HG02623 (cell line): ENCODE measurements around the gene NHSL2.
"Not testable (repeated sequence)": the region's sequence is repeated elsewhere in the genome, so short reads cannot be mapped to it uniquely, and the experiment has no call there.

ENCODE experiments used
- ATAC-seq: cut with Tn5 transposase; IDR thresholded peaks from one replicate; pipeline ENCODE4 v1.9.1; 2021; ENCODE audit warnings: moderate library complexity; ENCODE audit not compliant: unreplicated experiment

Gene NHSL2

DNA sequence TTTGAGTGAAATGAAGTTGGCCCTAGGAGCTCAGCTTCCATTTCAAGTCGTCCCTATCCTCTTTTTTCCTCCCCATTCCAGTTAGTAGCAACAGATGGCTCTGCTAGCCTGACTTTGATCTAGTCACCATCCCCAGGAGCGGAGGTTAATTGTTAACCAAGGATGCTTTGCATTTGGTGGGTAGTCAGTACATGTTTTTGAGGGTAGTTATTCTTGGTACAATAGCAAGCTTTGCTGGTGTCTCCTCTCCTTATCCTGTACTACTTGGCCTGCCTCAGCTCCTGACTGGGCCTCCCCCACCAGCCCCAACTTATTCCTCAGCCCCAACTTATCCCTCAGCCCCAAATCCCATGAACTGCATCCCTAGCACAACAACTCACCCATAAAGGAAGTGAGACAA lies 235.9 kb downstream of the NHSL2 start:
- no peak for ATAC-seq

DNA sequence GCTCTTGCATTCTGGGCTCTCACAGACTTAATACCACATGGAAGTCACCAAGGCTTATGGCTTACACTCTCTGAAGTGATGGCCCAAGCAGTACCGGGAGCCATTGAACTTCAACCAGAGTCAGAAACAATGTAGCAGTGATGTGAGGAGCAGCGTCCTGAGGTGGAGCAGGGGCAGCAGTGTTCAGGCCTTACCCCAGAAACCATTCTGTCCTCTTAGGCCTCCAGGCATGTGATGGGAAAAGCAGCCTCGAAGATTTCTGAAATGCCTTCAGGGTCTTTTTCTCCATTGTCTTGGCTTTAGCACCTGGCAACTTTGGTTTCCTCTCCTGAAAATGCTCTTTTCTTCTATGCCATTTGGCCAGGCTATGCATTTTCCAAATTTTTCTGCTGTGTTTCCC lies 248.1 kb downstream of the NHSL2 start:
- no peak for ATAC-seq

DNA sequence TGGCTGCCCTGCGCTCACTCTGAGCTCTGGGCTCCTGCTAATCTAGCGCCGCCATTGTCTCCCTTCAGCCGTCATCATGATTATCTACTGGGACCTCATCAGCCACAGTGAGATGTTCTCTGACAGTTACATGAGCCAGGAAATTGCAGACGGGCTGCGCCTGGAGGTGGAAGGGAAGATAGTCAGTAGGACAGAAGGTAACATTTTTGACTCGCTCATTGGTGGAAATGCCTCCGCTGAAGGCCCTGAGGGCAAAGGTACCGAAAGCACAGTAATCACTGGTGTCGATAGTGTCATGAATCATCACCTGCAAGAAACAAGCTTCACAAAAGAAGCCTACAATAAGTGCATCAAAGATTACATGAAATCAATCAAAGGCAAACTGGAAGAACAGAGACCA lies 249.1 kb downstream of the NHSL2 start:
- ATAC-seq: no peak

DNA sequence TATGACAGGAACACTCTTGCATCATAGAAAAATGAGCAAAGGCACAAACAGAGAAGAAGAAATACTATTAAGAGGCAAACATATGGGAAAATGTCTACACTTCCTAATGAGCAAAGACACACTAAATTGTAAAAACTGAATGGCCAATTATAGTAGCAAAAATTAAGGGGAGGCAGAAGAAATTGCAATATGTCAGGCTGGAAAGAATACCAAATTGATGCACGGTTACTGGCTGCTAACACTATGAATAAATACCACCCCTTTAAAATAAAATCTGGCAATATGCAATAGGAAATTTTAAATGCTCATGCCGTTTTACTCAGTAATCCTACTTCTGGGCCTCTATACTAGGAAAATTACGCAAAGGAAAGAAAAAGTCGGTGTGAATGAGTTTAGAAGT lies 254.9 kb downstream of the NHSL2 start:
- ATAC-seq: no peak

DNA sequence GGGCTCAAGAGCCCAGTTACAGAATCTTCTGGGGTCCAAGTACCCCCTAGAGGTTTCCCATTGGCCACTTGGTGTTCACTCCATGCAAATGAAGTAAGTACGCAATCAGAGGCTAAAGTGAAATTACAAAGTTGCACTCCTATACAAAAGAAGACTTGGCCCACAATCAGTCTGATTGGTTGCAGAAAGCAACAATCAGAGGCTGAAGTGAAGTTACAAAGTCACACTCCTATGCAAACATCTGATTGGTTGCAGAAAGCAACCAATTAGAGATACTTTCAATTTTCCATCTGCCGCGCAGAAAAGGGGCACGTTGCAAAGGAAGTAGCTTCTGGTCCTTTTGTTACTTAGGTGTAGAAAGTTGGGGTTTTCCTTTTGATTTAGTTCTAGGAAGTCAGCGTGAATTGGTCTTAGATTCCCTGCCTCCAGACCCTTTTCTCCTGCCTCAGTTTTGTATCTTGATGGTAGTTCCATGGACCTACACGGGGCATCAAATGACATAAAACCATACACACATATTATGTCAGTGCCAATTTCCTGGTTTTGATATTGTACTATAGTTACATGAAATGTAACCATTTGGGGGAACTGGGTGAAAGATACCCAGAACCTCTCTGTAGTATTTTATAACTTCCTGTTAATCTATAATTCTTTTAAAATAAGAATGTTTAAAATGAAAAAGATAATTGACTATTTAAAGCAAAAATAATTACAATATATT lies 258.5 kb downstream of the NHSL2 start:
- no peak for ATAC-seq

DNA sequence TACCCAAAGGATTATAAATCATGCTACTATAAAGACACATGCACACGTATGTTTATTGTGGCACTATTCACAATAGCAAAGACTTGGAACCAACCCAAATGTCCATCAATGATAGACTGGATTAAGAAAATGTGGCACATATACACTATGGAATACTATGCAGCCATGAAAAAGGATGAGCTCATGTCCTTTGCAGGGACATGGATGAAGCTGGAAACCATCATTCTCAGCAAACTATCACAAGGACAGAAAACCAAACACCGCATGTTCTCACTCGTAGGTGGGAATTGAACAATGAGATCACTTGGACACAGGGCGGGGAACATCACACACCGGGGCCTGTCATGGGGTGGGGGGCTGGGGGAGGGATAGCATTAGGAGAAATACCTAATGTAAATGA lies 265.6 kb downstream of the NHSL2 start:
- not testable (repeated sequence) for ATAC-seq

DNA sequence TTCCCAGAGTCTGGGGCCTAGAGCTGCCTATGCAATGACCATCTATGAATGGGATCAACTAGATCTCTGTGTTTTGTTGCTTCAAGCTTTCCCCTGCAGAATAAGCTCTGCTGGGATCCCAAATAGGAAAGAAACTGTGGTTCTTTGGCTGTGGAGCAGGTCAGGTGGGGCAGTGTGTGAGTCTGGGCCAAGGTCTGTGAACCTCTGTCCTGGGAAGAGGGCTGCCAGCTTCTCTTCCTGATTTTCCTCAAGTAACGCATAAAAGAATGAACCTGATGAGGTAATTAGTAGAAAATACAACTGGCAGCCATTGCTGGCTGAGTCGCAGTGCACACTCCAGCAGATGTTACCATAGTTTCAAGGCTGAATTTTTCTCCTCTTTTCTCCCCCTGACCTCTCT lies 266.3 kb downstream of the NHSL2 start:
- no peak for ATAC-seq

DNA sequence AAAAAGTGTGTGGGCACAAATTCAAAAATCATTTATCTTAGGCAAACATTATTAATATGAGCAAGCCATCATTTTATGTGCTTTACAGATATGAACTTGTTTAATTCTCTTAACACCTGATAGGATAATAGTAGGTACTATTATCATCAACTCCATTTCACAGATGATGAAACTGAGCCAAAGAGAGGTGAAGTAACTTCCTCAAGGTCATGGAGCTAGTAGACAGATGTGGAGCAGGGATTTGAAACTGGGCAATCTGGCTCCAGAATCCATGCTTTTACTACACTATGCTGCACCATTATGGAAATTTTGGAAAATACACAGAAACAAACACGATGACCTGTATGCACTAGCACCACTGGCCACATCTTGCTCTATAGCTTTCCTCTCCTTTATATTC lies 269.9 kb downstream of the NHSL2 start:
- no peak for ATAC-seq

DNA sequence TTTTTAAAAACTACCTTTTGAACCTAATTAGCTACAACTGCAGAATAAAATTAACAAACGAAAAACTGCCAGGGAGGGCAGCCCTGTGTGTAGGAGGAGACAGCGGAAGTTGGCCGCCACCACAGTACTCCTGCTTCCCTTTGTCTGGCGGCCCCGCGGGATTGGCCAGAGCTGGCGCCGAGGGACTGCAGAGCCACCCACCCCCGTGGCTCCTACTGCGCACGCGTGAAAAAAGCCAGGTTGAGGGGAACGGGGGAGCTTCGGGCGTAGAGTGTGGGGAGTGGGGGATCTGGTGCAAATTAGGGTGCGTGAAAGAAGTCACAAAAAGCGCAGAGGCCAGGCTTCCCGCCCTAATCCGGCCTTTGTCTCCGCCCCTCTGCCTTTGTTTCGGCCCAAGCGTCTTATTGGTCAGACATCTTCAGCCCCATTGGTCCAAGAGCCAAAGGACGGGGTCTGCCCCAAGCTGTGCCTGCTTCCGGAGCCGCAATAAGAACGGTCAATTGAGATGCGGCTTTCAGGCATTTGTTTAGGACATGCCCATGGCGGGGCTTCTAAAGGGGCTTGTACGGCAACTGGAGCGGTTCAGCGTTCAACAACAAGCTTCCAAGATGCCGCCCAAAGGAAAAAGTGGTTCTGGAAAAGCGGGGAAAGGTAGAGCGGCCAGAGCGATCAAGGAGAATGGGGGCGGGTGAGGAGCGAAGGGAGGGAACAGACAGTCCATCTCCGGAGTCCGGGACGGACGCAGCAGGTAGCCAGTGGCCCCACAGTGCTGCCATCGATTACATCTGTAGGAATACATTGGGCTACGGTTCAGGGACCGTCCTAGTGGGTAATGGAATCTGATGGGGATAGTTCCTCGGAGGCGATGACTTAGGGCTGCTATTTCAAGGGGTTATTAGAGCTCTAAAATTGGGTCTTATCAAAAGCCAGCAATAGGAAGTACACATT lies 270.8 kb downstream of the NHSL2 start, which contains the start of gene PIN4:
TSS of gene PIN4 (plus strand) at position 580 of the 948 bp plus-strand sequence. CDS start at position 609, 29 bp downstream.
- ATAC-seq: peak; percentile 92

DNA sequence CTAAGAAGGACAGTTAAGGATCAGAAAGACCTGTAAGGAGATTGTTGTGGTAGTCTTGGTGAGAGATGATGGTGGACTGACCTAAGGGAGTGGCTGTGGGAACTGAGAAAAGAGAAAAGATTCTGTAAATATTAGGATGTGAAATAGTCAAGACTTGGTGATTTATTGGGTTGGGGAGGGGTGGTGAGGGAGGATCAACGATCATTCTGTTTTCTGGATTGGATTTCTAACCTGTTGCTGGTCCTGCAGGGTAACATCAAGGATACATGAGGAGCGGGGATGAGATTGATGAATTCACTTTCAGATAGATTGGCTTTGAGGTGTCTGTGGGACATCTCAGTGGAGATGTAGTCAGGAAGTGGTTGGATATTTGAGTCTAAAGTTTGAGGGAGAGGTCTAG lies 272.3 kb downstream of the NHSL2 start:
- ATAC-seq: no peak

DNA sequence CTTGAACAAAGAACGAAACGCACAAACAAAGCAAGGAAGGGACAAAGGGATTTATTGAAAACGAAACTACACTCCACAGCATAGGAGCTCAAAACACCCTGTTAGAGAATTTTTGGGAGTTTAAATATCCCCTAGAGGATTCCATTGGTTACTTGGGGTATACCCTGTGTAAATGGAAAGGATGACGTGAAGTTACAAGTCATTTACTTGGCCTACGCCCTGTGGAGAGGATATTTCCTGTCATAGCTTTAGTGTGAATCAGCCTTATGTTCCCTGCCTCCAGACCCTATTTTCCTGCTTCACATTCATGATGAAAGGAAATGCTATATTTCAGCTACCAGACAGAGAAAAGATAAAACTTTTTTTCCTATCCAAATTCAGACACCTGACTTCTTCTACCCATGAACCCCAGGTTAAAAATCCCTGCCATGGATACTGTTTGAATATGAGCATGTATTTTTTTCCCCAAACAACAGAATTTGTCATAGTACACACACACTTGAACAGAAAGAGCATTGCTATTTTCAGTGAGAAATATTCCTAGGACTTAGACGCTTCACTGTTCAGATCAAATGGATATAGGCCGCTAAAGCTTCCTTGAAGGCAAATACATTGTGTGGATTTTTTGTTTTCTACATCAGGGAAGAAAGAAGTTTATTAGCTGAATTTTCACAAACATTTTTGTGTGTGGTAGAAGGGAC lies 291.3 kb downstream of the NHSL2 start:
- no peak for ATAC-seq
